HFF-Myc (cell line): Measurements from ENCODE around the gene VSTM2L.

ENCODE experiments used
- DNase-seq: peaks from one replicate; pipeline ENCODE4 v3.0.0-alpha.2; 2011; ENCODE audit warnings: low read depth; ENCODE audit errors: extremely low read depth
- H3K4me3 ChIP-seq: replicated peaks from 2 replicates; pipeline ENCODE4 v1.5.1; 2011; ENCODE audit warnings: low read depth, mild to moderate bottlenecking, control low read depth, low read length
- CTCF ChIP-seq: IDR thresholded peaks from 2 replicates; pipeline ENCODE4 v1.5.1; 2012; ENCODE audit warnings: mild to moderate bottlenecking, low read depth, low read length, control low read depth; ENCODE audit errors: missing control alignments

Gene VSTM2L

GRCh38 chr20:37941992-37942391, 39.1 kb downstream of the VSTM2L start:
- DNase-seq: no peak
- no peak overlapping the region for H3K4me3 ChIP-seq
- TF ChIP-seq CTCF: no peak

- DNase-seq: no peak
- no peak overlapping the region for H3K4me3 ChIP-seq
- TF ChIP-seq CTCF: no peak
Measured at GRCh38 chr20:37943033-37943432, 40.1 kb downstream of the VSTM2L start.

- no peak overlapping the region for H3K4me3 ChIP-seq
- no peak for TF ChIP-seq CTCF
- no peak for DNase-seq
Measured at GRCh38 chr20:37943501-37944455, 40.9 kb downstream of the VSTM2L start.

GRCh38 chr20:37944456-37944981, 41.6 kb downstream of the VSTM2L start:
- H3K4me3 ChIP-seq: no peak overlapping the region
- no peak for DNase-seq
- no peak for TF ChIP-seq CTCF

GRCh38 chr20:37945091-37945547, 42.2 kb downstream of the VSTM2L start:
- no peak for DNase-seq
- H3K4me3 ChIP-seq: no peak overlapping the region
- no peak for TF ChIP-seq CTCF

GRCh38 chr20:37946946-37947345, 44.0 kb downstream of the VSTM2L start:
- no peak for DNase-seq
- no peak for TF ChIP-seq CTCF
- no peak overlapping the region for H3K4me3 ChIP-seq

- H3K4me3 ChIP-seq: no peak overlapping the region
- TF ChIP-seq CTCF: no peak
- no peak for DNase-seq
Measured at GRCh38 chr20:37947943-37948342, 45.0 kb downstream of the VSTM2L start.
